Globus pallidus (tissue), 1 donor: ENCODE results near the gene STAU1.
"Not testable (repeated sequence)": the region's sequence is repeated elsewhere in the genome, so short reads cannot be mapped to it uniquely, and the experiment has no call there.

Source experiments
- DNase-seq: peaks from one replicate; pipeline ENCODE4 v3.0.0-alpha.2; 2015; ENCODE audit warnings: low spot score

Gene STAU1

GRCh38 chr20:49122920-49123319 is 65.2 kb downstream of the STAU1 start:
- DNase-seq, result no peak

- DNase-seq, result no peak
Measured at GRCh38 chr20:49119988-49120387, 68.1 kb downstream of the STAU1 start.

DNA sequence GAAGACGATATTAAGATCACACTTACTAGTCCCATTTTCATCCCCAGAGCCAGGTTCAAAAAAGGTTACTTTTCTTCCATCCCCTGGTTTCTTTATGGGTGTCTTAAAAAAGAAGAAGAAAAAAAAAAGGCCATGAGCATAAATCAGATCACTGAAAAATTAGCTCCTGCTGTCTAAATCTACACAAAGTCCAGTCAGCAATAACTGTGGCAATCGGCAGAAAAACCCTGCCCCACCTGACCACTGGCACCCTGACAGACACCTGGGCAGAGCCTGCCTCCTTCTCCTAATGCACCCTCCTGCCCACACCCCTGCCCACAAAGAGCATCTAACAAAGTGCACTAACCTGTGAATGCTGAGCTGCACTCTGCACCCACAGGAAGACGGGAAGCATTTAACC is 69.8 kb downstream of the STAU1 start:
- no peak for DNase-seq

GRCh38 chr20:49115564-49115963 is 72.6 kb downstream of the STAU1 start:
- no peak for DNase-seq

DNA sequence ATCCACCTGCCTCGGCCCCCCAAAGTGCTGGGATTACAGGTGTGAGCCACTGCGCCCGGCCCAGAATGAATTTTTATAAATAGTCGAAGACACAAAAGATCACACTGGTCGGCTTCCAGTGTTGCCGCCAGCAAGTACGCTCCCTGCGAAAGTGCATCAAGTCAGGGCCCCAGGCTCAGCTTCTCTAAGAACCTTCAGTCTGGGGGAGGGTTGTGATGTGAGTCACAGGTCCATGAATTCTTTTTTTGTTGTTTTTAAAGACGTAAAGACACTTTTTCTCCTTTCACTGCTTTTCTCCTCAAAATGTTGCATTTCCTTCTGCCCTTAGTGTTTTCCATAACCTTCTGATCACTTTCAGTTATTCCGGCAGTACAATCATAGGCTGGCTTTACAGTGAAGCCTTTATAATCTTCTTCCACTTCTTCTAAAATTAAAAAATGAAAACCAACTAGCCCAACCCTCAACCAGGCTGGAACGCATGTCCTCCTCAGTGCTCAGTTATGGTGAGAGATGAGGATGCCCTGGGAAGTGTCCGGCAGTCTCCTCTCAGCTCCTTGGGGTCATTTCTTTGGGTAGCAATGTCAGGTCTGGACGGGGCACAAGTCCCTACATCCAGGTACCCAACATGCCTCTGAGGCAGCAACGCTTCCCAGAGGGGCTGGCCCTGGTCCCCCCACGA is 75.4 kb downstream of the STAU1 start:
- DNase-seq, result no peak

- DNase-seq, result no peak
Measured at GRCh38 chr20:49110767-49111694, 77.1 kb downstream of the STAU1 start.

DNA sequence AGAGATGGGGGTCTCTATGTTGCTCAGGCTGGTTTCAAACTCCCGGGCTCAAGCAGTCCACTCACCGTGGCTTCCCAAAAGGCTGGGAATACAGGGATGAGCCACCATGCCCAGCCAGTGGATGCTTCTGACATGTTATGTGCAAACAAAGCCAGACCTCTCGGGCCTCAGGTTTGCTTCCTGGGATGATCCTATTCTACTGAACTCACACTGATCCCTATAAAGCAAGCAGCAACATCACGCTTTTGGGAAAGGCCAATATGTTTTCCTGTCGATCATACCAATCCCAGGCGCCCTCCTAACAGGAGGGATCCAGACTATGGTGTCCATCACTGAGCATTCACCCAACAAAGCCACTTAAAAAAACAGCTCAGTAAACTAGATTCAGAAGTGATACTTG is 81.8 kb downstream of the STAU1 start:
- DNase-seq, result no peak

- DNase-seq, result not testable (repeated sequence)
Measured at GRCh38 chr20:49104979-49105547, 83.1 kb downstream of the STAU1 start.

DNA sequence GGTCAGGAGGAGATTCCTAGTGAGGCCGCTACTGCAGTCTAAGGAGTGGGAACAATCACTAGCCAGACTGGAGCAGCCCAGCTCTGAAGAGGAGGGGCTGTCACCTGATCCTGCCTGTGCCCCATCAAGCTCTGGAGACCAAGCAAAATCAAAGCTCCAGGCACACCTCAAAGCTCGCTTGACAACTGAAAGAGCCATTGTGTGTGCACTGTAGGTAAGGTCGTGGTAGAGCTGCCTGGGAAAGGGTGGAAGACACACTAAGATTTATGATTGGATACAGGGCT is 83.8 kb downstream of the STAU1 start:
- DNase-seq, result no peak

- DNase-seq, result no peak
Measured at GRCh38 chr20:49103647-49104364, 84.3 kb downstream of the STAU1 start.

GRCh38 chr20:49103019-49103418 is 85.1 kb downstream of the STAU1 start:
- DNase-seq, result no peak

- no peak for DNase-seq
Measured at GRCh38 chr20:49100972-49101371, 87.2 kb downstream of the STAU1 start.

GRCh38 chr20:49100292-49100691 is 87.8 kb downstream of the STAU1 start:
- DNase-seq, result not testable (repeated sequence)

GRCh38 chr20:49099011-49099410 is 89.1 kb downstream of the STAU1 start:
- DNase-seq, result no peak

DNA sequence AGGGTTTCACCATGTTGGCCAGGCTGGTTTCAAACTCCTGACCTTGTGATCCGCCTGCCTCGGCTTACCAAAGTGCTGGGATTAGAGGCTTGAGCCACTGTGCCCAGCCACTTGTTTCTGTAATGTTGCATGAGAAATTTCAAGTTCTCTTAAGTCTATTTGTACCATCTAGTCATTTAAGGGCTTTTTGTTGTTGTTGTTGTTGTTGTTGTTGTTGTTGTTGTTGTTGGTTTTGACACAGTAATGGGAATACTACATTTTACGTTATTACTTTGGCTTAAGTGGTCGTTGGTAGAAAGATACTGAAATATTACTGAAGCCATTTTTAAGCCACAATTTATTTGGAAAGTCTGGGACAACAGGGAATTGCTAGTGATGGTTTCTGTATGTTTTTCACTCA is 90.0 kb downstream of the STAU1 start:
- DNase-seq, result no peak

GRCh38 chr20:49097159-49097558 is 91.0 kb downstream of the STAU1 start:
- no peak for DNase-seq

DNA sequence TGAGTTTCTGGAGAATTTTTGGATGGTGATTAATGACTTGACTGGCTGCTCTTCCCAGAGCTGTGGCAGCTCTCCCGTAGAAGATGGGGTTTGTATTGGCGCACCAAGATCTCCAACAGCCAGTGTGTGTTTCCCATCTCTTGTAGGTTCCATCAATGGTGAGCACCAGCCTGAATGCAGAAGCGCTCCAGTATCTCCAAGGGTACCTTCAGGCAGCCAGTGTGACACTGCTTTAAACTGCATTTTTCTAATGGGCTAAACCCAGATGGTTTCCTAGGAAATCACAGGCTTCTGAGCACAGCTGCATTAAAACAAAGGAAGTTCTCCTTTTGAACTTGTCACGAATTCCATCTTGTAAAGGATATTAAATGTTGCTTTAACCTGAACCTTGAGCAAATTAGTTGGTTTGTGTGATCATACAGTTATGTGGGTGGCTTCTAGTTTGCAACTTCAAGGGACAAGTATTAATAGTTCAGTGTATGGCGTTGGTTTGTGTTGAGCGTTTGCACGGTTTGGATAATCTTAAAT is 91.9 kb downstream of the STAU1 start:
- DNase-seq, result no peak

GRCh38 chr20:49091762-49092161 is 96.4 kb downstream of the STAU1 start:
- no peak for DNase-seq

- no peak for DNase-seq
Measured at GRCh38 chr20:49091104-49091503, 97.0 kb downstream of the STAU1 start.

GRCh38 chr20:49082295-49082694 is 105.8 kb downstream of the STAU1 start:
- DNase-seq, result not testable (repeated sequence)

DNA sequence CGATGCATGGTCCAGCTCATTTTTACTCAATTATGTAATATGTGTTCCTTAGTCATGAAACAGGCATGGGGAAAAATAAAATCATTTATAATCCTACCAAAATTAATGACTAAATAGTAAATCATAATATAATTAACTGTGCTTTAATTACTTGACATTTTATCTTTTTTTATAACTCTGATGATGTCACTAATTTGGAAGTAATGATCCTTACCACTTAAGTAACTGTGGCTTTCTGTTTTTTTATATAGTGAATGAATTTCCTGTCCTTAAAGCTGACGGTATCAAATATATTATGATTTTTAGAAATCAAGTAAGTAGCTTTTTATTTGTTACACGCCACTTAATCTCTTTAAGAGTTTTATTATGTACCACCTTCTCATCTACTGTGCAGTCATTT is 109.8 kb downstream of the STAU1 start:
- no peak for DNase-seq

DNA sequence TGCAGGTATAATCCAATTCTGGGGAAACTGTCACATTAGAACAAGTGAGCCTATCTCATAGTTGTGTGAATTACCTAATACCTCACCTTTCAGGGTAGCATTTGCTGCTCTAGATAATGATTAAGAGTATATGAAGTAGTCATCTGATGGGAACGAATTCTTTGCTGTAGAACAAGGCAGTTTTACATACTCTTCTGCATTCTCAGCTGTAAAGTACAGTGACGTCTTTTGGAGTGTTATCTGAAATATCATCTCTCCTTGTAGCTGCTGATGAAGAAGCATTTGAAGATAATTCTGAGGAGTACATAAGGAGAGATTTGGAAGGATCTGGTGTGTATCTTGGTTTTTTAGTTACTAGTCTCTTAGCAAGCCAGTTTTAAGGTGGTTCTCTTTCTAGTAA is 113.6 kb downstream of the STAU1 start:
- DNase-seq, result no peak
